Lower leg skin (tissue), 4 donors: ENCODE data around the gene CDC42SE2. TPM values are rescaled to one million over a fixed set of nuclear protein-coding genes. Genes with fewer than 3 reads are reported as not detected.
"Not testable (repeated sequence)": the region's sequence is repeated elsewhere in the genome, so short reads cannot be mapped to it uniquely, and the experiment has no call there.

Source experiments
- DNase-seq, 2 donors: peaks; one replicate each; pipeline ENCODE4 v3.0.0-alpha.2; 2019; ENCODE audit warnings: low spot score in 2 of 2
- H3K4me3 ChIP-seq: fragments of 200-600 bp; sonication (generic); 2 replicates; pipeline ENCODE4 v1.5.1; 2017; ENCODE audit warnings: mild to moderate bottlenecking, low read depth; ENCODE audit not compliant: poor library complexity, severe bottlenecking
- POLR2A ChIP-seq, 2 donors: fragments of 450-650 bp; IDR thresholded peaks; one replicate each; pipeline ENCODE4 v1.6.1; 2016 to 2017; ENCODE audit warnings: antibody characterized with exemption in 2 of 2, mild to moderate bottlenecking in 1 of 2, moderate library complexity in 1 of 2
- WGBS, 2 donors: methylation state at CpG; one replicate each; pipeline ENCODE4 v1.1.5; 2018; 5-methylcytosine and 5-hydroxymethylcytosine counted together
- intact Hi-C: fragments of 100-400 bp; cut with DNase I; formaldehyde crosslinking; loops from one replicate; pipeline ENCODE4 v1.15.0; 2023; ENCODE audit warnings: low total_unique reads
- total RNA-seq, 4 donors: library from RNA; depleted of rRNA; stranded (reverse); fragments of >200 nt; gene quantifications; one replicate each; pipeline ENCODE4 v1.1.0, GENCODE V29; 2016
- TF ChIP-seq, protein P1 (sequence below), 3 donors: fragments of 450-650 bp; IDR thresholded peaks; one replicate each; pipeline ENCODE4 v1.5.1; 2016; ENCODE audit warnings: antibody characterized with exemption in 3 of 3, mild to moderate bottlenecking in 3 of 3, moderate library complexity in 2 of 3

Gene CDC42SE2
- total RNA-seq, 4 donors from 2014 or later = 28.3 to 41.9 (median 34.2) TPM

DNA sequence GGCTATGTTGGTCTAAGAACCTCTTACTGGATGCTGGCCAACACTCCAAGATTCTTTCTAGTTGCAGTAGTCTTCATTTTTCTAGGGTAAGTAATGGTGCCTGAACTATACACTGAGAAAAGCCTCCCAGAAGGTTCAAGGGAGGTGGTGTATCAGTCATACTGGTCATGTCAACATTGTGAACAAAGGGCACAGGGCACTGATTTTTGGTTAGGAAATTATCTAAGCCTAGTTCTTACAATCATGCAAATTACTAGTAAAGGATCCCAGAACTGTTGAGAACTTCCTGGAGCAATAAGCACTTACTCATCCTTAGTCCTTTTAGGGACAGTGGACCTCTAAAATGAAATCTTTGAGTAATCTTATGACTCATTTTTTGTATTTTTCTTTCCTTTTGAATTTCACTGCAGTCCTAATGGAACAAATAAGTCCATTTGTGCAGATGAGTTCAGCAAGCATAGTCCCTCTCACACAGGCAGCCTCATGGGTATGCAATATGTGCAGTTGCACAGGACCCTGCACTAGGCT, 21.1 kb upstream of the CDC42SE2 start:
- intact Hi-C loops = no loop called here
- no peak for TF ChIP-seq POLR2A (IDR thresholded peaks at IDR 0.05)
- TF ChIP-seq, protein P1, sequence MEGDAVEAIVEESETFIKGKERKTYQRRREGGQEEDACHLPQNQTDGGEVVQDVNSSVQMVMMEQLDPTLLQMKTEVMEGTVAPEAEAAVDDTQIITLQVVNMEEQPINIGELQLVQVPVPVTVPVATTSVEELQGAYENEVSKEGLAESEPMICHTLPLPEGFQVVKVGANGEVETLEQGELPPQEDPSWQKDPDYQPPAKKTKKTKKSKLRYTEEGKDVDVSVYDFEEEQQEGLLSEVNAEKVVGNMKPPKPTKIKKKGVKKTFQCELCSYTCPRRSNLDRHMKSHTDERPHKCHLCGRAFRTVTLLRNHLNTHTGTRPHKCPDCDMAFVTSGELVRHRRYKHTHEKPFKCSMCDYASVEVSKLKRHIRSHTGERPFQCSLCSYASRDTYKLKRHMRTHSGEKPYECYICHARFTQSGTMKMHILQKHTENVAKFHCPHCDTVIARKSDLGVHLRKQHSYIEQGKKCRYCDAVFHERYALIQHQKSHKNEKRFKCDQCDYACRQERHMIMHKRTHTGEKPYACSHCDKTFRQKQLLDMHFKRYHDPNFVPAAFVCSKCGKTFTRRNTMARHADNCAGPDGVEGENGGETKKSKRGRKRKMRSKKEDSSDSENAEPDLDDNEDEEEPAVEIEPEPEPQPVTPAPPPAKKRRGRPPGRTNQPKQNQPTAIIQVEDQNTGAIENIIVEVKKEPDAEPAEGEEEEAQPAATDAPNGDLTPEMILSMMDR (IDR thresholded peaks at IDR 0.05) = no peak
- no peak for DNase-seq
- H3K4me3 ChIP-seq = no peak overlapping the region

DNA sequence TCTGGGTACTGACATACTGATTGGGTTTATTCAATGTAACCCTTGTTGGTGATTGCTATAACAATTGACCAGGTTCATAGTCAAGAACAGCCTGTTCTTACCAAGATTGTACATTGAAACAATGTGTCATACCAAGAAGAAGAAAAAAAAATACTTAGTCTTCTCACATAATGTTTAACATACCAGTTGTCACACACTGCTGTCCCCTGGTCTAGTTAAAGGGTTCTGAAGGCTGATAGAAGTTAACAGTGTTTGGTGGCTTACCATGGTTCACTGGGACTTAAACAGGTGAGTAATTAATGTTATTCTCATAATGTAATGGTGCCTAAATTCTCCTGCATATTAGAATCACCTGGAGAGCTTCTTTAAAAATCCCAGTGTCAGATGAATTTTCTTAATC, 18.5 kb upstream of the CDC42SE2 start:
- intact Hi-C loops = no loop called here
- DNase-seq = no peak
- no peak overlapping the region for H3K4me3 ChIP-seq
- TF ChIP-seq, protein P1 (IDR thresholded peaks at IDR 0.05) = no peak
- TF ChIP-seq POLR2A (IDR thresholded peaks at IDR 0.05) = no peak

- intact Hi-C loops = no loop called here
- WGBS, 2 donors = 83 to 91% methylated on average over 2 of the region's 2 CpGs
- TF ChIP-seq, protein P1 (IDR thresholded peaks at IDR 0.05) = no peak
- TF ChIP-seq POLR2A (IDR thresholded peaks at IDR 0.05) = no peak
Measured at GRCh38 chr5:131245948-131246347, 17.9 kb upstream of the CDC42SE2 start.

DNA sequence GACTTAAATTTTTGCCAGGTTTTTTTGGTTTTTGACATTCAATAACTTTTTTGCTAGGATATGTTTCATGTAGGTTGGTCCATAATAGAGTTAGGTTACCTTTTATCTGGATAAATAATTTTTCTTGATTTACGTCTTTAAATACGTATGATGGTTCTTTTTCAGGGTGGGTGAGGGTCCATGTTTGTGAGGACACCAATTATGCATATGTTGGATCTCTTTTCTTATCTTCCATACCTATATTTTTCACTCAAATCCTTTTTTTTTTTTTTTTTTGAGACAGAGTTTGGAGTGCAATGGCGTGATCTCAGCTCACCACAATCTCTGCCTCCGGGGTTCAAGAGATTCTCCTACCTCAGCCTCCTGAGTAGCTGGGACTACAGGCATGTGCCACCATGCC, 17.3 kb upstream of the CDC42SE2 start:
- TF ChIP-seq POLR2A (IDR thresholded peaks at IDR 0.05) = no peak
- TF ChIP-seq, protein P1 (IDR thresholded peaks at IDR 0.05) = no peak

More at GRCh38 chr5:131245948-131246347, 17.9 kb upstream of the CDC42SE2 start:
- H3K4me3 ChIP-seq = no peak overlapping the region
- DNase-seq = no peak

GRCh38 chr5:131250751-131251475, 12.9 kb upstream of the CDC42SE2 start:
- no peak overlapping the region for H3K4me3 ChIP-seq
- WGBS, 2 donors = 69 to 76% methylated on average over 3 of the region's 3 CpGs
- no peak for TF ChIP-seq POLR2A (IDR thresholded peaks at IDR 0.05)
- DNase-seq = no peak
- intact Hi-C loops = no loop called here

More for the DNA sequence above, 17.3 kb upstream of the CDC42SE2 start:
- DNase-seq = no peak
- no peak overlapping the region for H3K4me3 ChIP-seq
- WGBS, 2 donors = 95 to 99% methylated on average over 4 of the region's 4 CpGs
- intact Hi-C loops = no loop called here

DNA sequence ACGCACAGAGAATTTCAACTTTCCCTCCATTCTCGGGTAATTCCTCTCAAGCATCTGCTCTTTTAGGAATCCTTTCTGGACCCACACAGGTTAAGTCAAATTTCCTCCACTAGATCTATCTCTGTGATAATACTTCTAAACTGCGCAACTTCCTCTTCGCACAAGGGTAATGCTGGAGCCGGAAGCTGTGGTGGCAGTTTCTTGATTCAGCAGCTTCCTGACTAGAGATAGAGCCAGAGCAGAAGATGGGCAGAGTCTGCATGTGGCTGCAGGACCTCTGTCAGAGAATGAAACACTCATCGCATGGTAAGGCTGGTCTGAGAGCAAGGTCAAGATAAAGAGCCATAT, 11.1 kb upstream of the CDC42SE2 start:
- intact Hi-C loops = no loop called here
- TF ChIP-seq, protein P1 (IDR thresholded peaks at IDR 0.05) = no peak
- TF ChIP-seq POLR2A (IDR thresholded peaks at IDR 0.05) = no peak
- no peak overlapping the region for H3K4me3 ChIP-seq
- 72% methylated on average over 6 of the region's 6 CpGs for WGBS, 2 donors
- peak; percentile 69 to 90 for DNase-seq

DNA sequence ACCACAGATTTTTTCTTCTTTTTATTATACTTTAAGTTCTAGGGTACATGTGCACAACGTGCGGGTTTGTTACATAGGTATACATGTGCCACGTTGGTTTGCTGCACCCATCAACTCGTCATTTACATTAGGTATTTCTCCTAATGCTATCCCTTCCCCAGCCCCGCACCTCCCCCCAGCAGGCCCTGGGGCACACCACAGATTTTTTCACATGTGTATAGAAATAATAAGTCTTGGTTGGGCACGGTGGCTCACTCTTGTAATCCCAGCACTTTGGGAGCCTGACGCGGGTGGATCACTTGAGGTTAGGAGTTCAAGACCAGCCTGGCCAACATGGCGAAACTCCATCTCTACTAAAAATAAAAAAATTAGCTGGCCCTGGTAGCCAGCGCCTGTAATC, 9.8 kb upstream of the CDC42SE2 start:
- DNase-seq, H3K4me3 ChIP-seq, intact Hi-C loops: not testable (repeated sequence)
- 89 to 91% methylated on average over 10 of the region's 10 CpGs for WGBS, 2 donors
